B cell (primary cell): ENCODE data around the gene APOBEC4. TPM values are rescaled to one million over a fixed set of nuclear protein-coding genes. Genes with fewer than 3 reads are reported as not detected.

Source experiments
- ATAC-seq: fragments of 200-7000 bp; cut with Tn5 transposase; one replicate; pipeline ENCODE4 v1.10.0; 2021; ENCODE audit warnings: low read depth, mild to moderate bottlenecking, moderate number of reproducible peaks, moderate library complexity
- CTCF ChIA-PET: fragments of 350-600 bp; sonication (Branson Sonifier 250); formaldehyde crosslinking; loops from one replicate; lab custom pipeline; 2021; ENCODE audit warnings: antibody characterized with exemption, inconsistent platforms; lab: Charles Lee
- POLR2A ChIA-PET: fragments of 350-600 bp; sonication (Branson Sonifier 250); formaldehyde crosslinking; loops from one replicate; lab custom pipeline; 2021; ENCODE audit warnings: antibody characterized with exemption; lab: Charles Lee
- DNase-seq: peaks from one replicate; pipeline ENCODE4 v3.0.0; 2013
- H2AFZ ChIP-seq: 2 replicates; pipeline ENCODE4 v1.6.1; 2012; ENCODE audit warnings: mild to moderate bottlenecking, low read depth, low read length; ENCODE audit not compliant: insufficient read depth, poor library complexity, severe bottlenecking
- H3K27ac ChIP-seq, 2 donors: 1 replicate in 1 of 2; 2 replicates in 1 of 2; pipeline ENCODE4 v1.5.1; 2012 to 2013; ENCODE audit warnings: low read length in 2 of 2, mild to moderate bottlenecking in 2 of 2, moderate library complexity in 1 of 2
- H3K27me3 ChIP-seq, 4 experiments: fragments of 200-600 bp in 1 of 4; sonication (generic) in 1 of 4; replicated peaks in 1 of 4; 1 replicate in 2 of 4; 2 replicates in 2 of 4; pipeline versions ENCODE4 v1.6.1 to v1.7.0; 2013 to 2016; ENCODE audit warnings: low read length in 3 of 4, mild to moderate bottlenecking in 2 of 4, mixed read lengths in 1 of 4, moderate library complexity in 1 of 4; ENCODE audit not compliant: insufficient read depth in 4 of 4, control insufficient read depth in 3 of 4; ENCODE audit errors: control extremely low read depth in 1 of 4
- H3K36me3 ChIP-seq, 2 experiments: replicated peaks in 1 of 2; 1 replicate in 1 of 2; 2 replicates in 1 of 2; pipeline versions ENCODE4 v1.6.1 to v1.7.1; 2013; ENCODE audit warnings: low read length in 1 of 2; ENCODE audit not compliant: insufficient read depth in 2 of 2, control insufficient read depth in 1 of 2; ENCODE audit errors: control extremely low read depth in 1 of 2, extremely low read depth in 1 of 2
- H3K4me1 ChIP-seq, 2 donors: fragments of 200-600 bp in 1 of 2; sonication (generic) in 1 of 2; 1 replicate in 1 of 2; 2 replicates in 1 of 2; pipeline versions ENCODE4 v1.5.1 to v1.6.1; 2013 to 2017; ENCODE audit warnings: low read length in 2 of 2; ENCODE audit not compliant: control insufficient read depth in 2 of 2, insufficient read depth in 2 of 2
- H3K4me2 ChIP-seq: replicated peaks from 2 replicates; pipeline ENCODE3; 2012; ENCODE audit warnings: mild to moderate bottlenecking, low read depth, low read length; ENCODE audit not compliant: poor library complexity, severe bottlenecking
- H3K4me3 ChIP-seq, 5 experiments: fragments of 200-600 bp in 1 of 5; sonication (generic) in 1 of 5; 1 replicate in 3 of 5; 2 replicates in 2 of 5; pipeline versions ENCODE4 v1.5.1 to v1.7.0; 2011 to 2016; ENCODE audit warnings: low read length in 4 of 5, mild to moderate bottlenecking in 4 of 5, low read depth in 2 of 5, control low read depth in 1 of 5, moderate library complexity in 1 of 5; ENCODE audit not compliant: insufficient read depth in 1 of 5; ENCODE audit errors: control extremely low read depth in 1 of 5, extremely low read depth in 1 of 5
- H3K79me2 ChIP-seq: fragments of 200-600 bp; sonication (generic); one replicate; pipeline ENCODE4 v1.6.0; 2016; ENCODE audit warnings: low read length; ENCODE audit not compliant: control insufficient read depth, insufficient read depth
- H3K9ac ChIP-seq: fragments of 200-600 bp; sonication (generic); 2 replicates; pipeline ENCODE4 v1.6.1; 2017; ENCODE audit warnings: mild to moderate bottlenecking, low read length, moderate library complexity
- H3K9me3 ChIP-seq, 3 donors: one replicate each; pipeline versions ENCODE4 v1.6.1 to v1.7.1; 2013; ENCODE audit warnings: low read length in 2 of 3; ENCODE audit not compliant: control insufficient read depth in 2 of 3, insufficient read depth in 1 of 3; ENCODE audit errors: control extremely low read depth in 1 of 3
- H4K20me1 ChIP-seq: 2 replicates; pipeline ENCODE4 v1.6.0; 2012; ENCODE audit warnings: mild to moderate bottlenecking, low read length; ENCODE audit not compliant: insufficient read depth, control insufficient read depth, poor library complexity, severe bottlenecking
- H3K27ac Mint-ChIP-seq: one replicate; pipeline ENCODE4 v1.8.0; 2021; ENCODE audit warnings: mixed read lengths
- H3K27me3 Mint-ChIP-seq: one replicate; pipeline ENCODE4 v1.8.0; 2021; ENCODE audit warnings: mixed read lengths
- H3K4me1 Mint-ChIP-seq: one replicate; pipeline ENCODE4 v1.8.0; 2021; ENCODE audit warnings: mixed read lengths
- H3K4me3 Mint-ChIP-seq: one replicate; pipeline ENCODE4 v1.8.0; 2021; ENCODE audit warnings: mixed read lengths
- H3K9me3 Mint-ChIP-seq: one replicate; pipeline ENCODE4 v1.8.0; 2022; ENCODE audit warnings: mixed read lengths; ENCODE audit not compliant: insufficient read depth
- EZH2 ChIP-seq: IDR thresholded peaks from 2 replicates; pipeline ENCODE4 v1.6.1; 2012; ENCODE audit warnings: borderline replicate concordance, low read depth, mild to moderate bottlenecking, moderate library complexity, low read length; ENCODE audit not compliant: insufficient read depth, poor library complexity, severe bottlenecking
- WGBS: methylation state at CpG from one replicate; pipeline ENCODE4 v1.1.5; 2013; ENCODE audit warnings: missing lambda C conversion rate; ENCODE audit not compliant: insufficient coverage; 5-methylcytosine and 5-hydroxymethylcytosine counted together
- intact Hi-C: fragments of 100-400 bp; cut with micrococcal nuclease; formaldehyde crosslinking; loops from one replicate; pipeline ENCODE4 v1.10.0; 2022
- polyA plus RNA-seq: library from polyadenylated mRNA; depleted of rRNA; stranded (reverse); fragments of >200 nt; gene quantifications from 2 replicates; pipeline ENCODE4 v1.2.3, GENCODE V29; 2012
- total RNA-seq, 2 donors: library from RNA; stranded (reverse); fragments of 120-200 nt in 1 of 2; gene quantifications; 1 replicate in 1 of 2; 2 replicates in 1 of 2; pipeline versions ENCODE4 v1.2.3 to v1.2.4, GENCODE V29; 2013 to 2022
- TF ChIP-seq, protein P1 (sequence below): fragments of 200-600 bp; IDR thresholded peaks from one replicate; pipeline ENCODE4 v1.8.0; 2022; ENCODE audit warnings: antibody characterized with exemption, mild to moderate bottlenecking

Gene APOBEC4
- total and polyA plus RNA-seq, 2 donors (not counting 1 experiment from before 2014, with no cell fraction given), result not detected

DNA sequence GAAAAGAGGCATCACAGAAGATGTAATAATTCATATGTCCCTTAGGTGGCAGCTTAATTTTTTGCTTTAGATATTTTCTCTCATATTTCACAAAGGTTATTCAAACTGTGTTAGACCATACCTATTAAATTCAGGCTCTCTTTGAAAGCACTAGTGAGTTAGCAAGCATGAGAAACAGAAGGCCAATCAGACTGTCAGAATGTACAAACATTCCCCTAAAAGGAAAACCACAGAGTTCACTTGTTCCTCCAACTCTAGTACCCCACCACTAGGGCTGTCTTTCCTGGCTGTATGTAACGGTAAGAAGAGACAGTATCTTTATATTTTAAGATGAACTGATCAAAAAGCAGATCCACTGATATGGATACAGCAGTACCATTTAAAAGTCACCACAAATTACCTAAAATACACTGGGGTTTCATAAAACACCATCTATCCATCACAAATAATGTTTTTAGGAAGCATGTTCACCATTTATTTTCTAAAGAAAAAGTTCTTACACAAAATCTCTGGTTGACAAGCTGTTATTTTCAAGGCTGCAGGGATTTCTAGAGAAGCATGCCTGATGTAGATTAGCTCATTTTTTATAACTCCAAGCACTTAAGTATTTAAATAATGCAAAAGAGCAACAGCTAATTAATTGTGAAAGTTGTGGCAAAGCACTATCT, 19.3 kb downstream of the APOBEC4 start:
- H3K4me1 ChIP-seq, result peaks cover 20 to 34% of the 10 kb centered on the region in 2 donors
- no peaks in the 10 kb centered on the region for H3K9me3 Mint-ChIP-seq
- DNase-seq, result peak; percentile 64

More for the DNA sequence above, 19.3 kb downstream of the APOBEC4 start:
- Histone ChIP-seq H3K9me3 (no peaks in the 10 kb centered on the region), H3K9ac (peak overlapping the region; percentile 89), H3K79me2 (peaks cover 50% of the 10 kb centered on the region), H2AFZ (peak overlapping the region; percentile 13), H3K27me3 (no peaks in the 10 kb centered on the region), H3K27ac (peak overlapping the region in 1 of 2 donors; percentile 80), H3K4me3 (peak overlapping the region; percentile 15 to 95 (median 83)), H3K36me3 (peaks cover 15 to 38% of the 10 kb centered on the region in 2 experiments), H3K4me2 (peak overlapping the region; percentile 94), H4K20me1 (peaks cover 30% of the 10 kb centered on the region)
- POLR2A ChIA-PET, result interaction anchor here (1.4 to 1.6 kb wide), 2 partner anchors 43 to 162 kb away, joined by 4 read pairs; partner anchors contain the start of gene NCF2
- peak overlapping the region; percentile 59 for H3K27ac Mint-ChIP-seq
- no peaks in the 10 kb centered on the region for H3K27me3 Mint-ChIP-seq
- H3K4me1 Mint-ChIP-seq, result peaks cover 48% of the 10 kb centered on the region
- CTCF ChIA-PET, result interaction anchor here (1.0 to 2.7 kb wide), 14 partner anchors 8 to 282 kb away, joined by 3 to 12 read pairs (median 7); partner anchors contain the start of gene NCF2
- TF ChIP-seq EZH2, result no peak
- TF ChIP-seq, protein P1, sequence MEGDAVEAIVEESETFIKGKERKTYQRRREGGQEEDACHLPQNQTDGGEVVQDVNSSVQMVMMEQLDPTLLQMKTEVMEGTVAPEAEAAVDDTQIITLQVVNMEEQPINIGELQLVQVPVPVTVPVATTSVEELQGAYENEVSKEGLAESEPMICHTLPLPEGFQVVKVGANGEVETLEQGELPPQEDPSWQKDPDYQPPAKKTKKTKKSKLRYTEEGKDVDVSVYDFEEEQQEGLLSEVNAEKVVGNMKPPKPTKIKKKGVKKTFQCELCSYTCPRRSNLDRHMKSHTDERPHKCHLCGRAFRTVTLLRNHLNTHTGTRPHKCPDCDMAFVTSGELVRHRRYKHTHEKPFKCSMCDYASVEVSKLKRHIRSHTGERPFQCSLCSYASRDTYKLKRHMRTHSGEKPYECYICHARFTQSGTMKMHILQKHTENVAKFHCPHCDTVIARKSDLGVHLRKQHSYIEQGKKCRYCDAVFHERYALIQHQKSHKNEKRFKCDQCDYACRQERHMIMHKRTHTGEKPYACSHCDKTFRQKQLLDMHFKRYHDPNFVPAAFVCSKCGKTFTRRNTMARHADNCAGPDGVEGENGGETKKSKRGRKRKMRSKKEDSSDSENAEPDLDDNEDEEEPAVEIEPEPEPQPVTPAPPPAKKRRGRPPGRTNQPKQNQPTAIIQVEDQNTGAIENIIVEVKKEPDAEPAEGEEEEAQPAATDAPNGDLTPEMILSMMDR, result peak; percentile 86
- peak overlapping the region; percentile 100 for H3K4me3 Mint-ChIP-seq
- intact Hi-C loops, result loop anchor here (1.0 to 10.0 kb wide), 2 partner anchors 11 to 1121 kb away; partner anchors contain the start of gene EDEM3
- WGBS, result no CpG with 5 or more reads among the region's 1 CpG
- no peak for ATAC-seq
